ENCODE results near the gene CFAP161.

The CFAP161 gene

DNA sequence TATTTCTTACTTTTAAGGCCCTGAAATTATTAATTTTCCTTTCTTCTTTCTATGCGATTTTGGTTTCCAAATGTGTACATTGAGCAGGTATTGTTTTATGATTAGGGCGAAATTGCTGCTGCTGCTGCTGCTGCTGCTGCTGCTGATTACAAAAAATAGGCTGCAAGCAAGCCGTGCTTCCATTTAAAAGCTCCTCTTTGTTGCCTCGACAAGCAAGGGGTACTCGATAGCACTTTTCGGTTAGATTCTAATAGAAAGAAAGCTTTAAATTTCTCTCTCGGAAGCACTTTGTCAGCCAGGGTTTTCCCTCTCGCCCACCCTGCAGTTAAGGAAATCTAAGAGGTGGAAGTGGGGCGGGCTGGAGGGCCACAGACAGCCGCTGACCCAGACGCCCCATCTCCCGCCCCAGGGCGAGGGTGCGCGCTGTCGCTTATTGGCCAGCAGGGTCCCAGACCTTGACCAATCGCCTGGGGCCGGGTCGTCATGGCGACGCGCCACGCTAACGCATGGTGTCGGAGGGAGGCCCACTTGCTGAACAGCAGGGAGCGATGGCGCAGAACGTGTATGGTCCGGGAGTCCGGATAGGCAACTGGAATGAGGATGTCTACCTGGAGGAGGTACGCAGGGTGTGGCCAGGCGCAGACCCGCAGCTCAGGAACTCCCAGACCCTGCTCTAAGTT is at the start of gene CFAP161:
TSS of gene CFAP161 (plus strand) at position 489 of the 680 bp plus-strand sequence. CDS start at position 549, 60 bp downstream.
- peak; percentile 39 for DNase-seq

- no peak for DNase-seq
Measured at GRCh38 chr15:81084716-81085115, 49.4 kb upstream of the CFAP161 start.

DNA sequence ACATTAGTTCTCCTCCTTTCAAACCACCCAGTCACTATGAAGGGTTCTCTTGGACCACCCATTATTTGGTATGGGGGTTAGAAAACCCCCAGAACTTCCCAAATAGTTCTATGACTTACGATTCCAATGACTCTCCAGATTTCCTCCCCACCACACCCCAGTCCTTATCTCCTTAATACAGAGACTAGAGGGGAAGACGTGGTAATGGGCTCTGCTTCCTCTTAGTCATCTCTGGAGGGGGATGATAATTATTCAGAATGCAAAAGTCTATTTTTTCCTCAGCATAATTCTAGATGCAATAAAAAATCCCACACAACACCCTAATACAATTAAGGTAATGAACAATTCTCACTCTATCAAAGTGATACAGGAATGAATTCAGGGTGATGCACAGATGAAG is 48.9 kb upstream of the CFAP161 start:
- no peak for DNase-seq

- no peak for DNase-seq
Measured at GRCh38 chr15:81085898-81086297, 48.2 kb upstream of the CFAP161 start.

- DNase-seq: no peak
Measured at GRCh38 chr15:81087066-81087465, 47.0 kb upstream of the CFAP161 start.

DNA sequence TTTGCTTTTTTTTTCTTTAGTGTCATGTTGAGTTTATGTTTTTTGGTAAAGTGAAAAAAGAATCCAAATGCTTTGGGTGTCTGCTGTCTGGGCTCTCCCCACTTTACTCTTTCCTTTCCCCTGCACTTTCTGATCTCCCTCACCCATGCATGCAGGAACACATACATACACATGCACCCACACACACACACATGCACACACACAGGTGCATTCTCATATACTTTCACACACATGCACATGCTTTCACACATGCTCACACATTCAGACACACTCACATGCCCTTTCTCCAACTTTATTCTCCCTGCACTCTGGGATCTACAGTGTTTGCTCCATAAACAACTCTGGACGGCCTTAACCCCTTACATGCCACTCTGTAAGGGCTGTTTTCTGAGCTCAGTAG is 46.4 kb upstream of the CFAP161 start:
- no peak for DNase-seq

GRCh38 chr15:81088470-81089013 is 45.5 kb upstream of the CFAP161 start:
- DNase-seq: no peak

DNA sequence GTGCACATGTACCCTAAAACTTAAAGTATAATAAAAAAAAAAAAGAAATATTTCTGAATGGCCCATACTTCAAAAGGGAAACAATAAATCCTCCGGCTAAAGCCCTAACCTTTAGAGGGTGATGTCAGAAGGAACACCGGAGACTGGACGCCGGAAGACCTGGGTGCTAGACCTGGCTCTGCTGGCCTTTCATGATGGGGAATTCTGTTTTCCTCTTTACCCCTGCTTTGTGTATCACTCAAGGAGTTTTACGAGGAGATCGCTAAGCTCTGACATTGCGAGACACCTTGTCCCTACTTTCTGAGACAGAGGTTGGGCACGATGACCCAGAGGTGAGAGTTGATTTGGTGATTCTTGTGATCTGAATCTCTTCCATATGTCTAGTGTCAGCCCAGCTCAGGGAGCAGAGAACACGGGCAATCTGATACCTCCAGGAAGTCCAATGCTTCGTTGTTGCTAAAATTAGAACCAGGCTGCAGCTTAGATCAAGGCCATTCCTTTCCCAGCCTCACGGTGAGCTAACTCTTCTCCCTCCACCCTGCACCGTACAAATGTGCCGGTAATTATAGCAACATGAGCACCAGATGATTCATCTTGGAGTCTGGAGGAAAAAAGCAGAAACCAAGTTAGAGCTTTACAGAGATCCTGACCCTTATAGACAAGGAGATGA is 42.0 kb upstream of the CFAP161 start:
- no peak for DNase-seq

- no peak for DNase-seq
Measured at GRCh38 chr15:81092559-81092902, 41.5 kb upstream of the CFAP161 start.

DNA sequence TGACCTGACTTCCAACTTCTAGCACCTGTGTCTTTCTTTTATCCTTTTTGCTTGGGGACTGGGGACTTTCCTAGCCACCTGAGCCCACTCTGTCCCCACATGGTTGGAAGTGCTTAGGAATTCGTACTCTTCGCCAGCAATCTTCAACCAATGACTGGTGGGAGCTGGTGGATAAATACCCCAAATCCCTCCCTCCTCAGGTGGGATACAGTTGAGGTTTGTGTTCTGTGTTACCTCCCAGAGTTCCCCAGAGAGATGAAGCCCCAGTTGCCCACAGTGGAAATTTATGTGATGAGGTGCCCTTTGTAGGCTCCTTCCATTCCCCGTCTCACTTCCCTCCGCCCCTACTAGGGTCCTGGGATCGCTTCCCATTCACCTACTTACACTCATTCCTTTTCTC is 40.1 kb upstream of the CFAP161 start:
- DNase-seq: no peak

DNA sequence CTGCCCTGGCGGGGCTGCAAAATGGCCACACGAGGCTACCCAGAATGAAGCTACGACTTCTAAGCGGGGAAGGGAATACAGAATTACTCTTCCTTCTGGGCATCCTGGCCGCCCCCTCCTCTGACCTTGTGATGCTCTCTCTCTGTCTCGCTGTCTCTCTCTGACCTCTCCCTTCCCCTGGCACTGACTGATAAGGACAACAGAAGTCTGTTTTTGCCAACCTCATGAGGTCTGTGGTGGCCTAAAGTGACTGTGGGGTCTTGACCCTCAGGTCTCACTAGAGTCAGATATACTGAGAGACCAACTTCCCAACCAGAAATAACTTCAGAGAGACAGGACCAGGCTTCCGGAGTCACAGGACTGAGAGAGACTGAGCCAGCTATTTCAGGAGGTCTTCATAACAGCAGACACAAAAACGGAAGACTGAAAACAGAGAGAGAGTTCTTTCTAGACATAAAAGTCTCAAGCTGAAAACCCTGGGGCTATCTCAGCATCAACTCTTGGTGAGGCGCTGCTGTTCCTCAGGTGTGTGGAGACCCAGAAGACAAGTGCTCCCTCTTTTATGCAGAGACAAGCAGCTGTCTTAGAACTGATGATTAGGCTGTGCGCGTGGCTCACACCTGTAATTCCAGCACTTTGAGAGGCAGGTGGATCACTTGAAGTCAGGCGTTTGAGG is 38.2 kb upstream of the CFAP161 start:
- DNase-seq: no peak

- DNase-seq: no peak
Measured at GRCh38 chr15:81096398-81096797, 37.7 kb upstream of the CFAP161 start.

DNA sequence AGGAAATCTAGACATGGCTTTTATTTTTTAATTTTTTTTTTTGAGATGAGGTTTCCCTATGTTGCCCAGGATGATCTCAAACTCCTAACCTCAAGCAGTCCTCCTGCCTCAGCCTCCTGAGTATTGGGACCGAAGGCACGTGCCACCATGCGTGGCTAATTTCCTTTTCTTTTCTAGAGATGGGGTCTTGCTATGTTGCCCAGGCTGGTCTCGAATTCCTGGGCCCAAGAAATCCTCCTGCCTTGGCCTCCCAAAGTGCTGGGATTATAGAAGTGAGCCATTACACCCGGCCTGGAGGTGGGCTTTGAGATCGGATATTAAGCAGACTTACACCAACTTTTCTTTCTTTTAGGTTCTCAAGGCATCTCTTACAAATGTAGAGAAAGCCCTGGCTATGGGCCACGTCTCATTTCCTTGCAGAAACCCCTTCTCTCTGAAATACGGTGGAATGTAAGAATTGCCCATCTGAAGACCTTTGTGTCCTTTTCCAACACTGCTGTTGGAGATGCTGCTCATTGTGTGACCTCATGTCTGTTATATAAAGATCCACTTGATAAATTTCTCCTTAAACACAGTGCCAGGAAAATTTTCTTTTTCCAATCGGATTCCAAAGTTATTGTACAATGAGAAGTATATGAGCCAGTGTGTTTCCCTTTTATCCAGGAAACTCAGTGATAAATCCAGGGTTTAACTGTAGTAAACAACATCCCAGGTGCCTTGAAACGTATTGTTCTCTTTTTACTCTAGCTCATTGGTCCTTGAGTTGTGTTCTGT is 36.8 kb upstream of the CFAP161 start:
- DNase-seq: no peak

DNA sequence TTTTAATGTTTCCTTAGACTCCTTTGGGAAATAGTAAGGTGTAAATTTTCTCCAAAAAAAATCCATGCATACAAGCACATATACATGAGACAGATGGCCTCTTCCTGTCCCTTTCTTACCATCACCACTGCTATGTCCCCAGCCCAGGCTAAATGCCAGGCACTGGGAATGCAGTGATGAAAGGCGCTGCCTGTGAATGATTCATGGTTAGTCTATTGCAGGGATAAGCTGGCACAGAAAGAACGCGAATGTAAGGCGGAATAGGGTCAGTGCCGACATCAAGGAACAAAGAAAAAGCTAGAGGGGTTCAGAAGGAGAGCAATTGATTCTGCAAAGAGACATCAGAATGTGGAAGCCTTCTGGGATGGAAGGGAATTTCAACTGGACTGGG is 36.2 kb upstream of the CFAP161 start:
- no peak for DNase-seq

- DNase-seq: no peak
Measured at GRCh38 chr15:81098349-81098748, 35.7 kb upstream of the CFAP161 start.

- no peak for DNase-seq
Measured at GRCh38 chr15:81098861-81099651, 35.0 kb upstream of the CFAP161 start.

DNA sequence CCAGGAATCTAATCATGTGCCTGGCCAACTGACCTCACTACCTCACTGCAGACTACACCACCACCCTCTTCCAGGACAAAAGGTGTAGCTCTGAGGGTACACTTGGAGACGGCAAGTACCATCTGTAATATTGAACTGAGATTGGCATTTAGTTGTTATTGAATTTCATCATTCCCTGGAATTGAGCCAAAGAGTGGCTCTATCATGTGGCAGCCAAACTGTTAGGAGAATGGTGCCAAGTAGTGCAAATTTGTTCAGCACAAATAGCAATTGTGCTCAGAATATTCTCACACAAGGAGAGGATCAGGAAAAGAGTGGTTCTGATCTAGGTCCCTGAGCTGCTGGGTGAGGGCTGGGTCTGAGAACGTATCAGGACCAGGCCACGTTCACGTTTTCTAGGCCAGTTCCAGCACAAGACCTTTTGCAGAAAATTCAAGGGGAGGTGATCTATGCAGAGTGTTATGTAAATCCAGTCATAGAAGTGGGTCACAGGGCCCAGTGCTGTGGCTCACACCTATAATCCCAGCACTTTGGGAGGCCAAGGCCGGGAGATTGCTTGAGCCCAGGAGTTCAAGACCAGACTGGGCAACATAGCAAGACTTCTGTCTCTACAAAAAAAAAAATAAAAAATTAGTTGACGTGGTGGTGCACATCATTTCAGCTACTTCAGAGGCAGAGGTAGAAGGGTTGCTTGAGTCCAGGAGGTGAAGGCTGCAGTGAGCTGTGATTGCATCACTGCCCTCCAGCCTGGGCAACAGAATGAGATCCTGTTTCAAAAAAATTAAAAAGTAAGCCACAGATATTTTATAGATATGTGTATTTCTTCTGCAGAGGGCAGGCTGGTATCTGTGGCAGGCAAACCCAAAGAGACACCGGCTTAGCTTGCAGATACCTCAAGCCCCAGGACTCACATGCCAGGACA is 31.9 kb upstream of the CFAP161 start:
- DNase-seq: no peak

- DNase-seq: no peak
Measured at GRCh38 chr15:81103857-81104256, 30.2 kb upstream of the CFAP161 start.

- DNase-seq: no peak
Measured at GRCh38 chr15:81105545-81105944, 28.5 kb upstream of the CFAP161 start.

DNA sequence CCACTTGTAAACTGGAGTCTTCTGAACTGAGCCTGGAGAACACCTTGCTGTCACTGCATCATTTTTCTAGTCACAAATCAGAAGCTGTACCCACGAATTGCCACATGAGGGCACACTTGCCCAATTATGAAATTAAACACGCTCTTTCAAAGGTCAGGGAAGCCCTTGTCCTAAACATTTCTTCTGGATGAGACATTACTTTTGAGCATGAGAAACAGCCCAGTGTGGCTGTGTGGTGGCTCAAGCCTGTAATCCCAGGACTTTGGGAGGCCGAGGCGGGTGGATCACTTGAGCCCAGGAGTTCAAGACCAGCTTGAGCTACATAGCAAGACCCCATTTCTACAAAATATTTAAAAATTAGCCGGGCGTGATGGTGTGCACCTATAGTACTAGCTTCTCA is 27.5 kb upstream of the CFAP161 start:
- DNase-seq: peak; percentile 50

GRCh38 chr15:81107889-81108288 is 26.2 kb upstream of the CFAP161 start:
- DNase-seq: no peak

All from activated CD4-positive, CD25-positive, alpha-beta regulatory T cell treated with anti-CD3 and anti-CD28 coated beads, Interleukin-2, amount 50 U/mL, for 72 hours (primary cell).